ENCODE data around the gene SCARB2.

Gene SCARB2

DNA sequence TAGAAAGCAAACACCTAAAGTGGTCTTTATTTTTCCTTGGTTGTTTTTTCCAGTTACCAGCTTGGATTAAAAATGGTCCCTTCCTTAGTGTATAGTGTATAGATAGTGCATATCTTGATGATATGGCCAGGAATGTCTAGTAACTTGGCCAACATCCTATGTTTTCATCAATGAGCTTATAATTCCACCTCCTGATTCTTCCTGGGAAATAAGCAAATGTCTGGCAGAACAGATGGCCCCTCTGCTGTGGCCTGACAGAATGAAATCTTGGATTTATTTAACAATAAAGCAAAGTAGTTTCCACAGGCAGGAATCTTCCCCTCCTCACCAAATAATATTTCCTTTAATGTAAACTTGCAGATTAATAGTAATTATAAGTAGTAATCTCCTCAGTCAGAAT is 6.1 kb downstream of the SCARB2 start:
- Mint-ChIP-seq H3K4me3 (no peak overlapping the region), H3K36me3 (ENCODE audit: low read depth) (peaks cover 11% of the 10 kb centered on the region), H3K4me1 (peaks cover 80% of the 10 kb centered on the region), H3K27ac (peak overlapping the region; percentile 95 to 98 (median 97)), H3K9me3 (no peaks in the 10 kb centered on the region), H3K27me3 (ENCODE audit: low read depth) (peaks cover 4% of the 10 kb centered on the region)
- TF ChIP-seq, protein P1, sequence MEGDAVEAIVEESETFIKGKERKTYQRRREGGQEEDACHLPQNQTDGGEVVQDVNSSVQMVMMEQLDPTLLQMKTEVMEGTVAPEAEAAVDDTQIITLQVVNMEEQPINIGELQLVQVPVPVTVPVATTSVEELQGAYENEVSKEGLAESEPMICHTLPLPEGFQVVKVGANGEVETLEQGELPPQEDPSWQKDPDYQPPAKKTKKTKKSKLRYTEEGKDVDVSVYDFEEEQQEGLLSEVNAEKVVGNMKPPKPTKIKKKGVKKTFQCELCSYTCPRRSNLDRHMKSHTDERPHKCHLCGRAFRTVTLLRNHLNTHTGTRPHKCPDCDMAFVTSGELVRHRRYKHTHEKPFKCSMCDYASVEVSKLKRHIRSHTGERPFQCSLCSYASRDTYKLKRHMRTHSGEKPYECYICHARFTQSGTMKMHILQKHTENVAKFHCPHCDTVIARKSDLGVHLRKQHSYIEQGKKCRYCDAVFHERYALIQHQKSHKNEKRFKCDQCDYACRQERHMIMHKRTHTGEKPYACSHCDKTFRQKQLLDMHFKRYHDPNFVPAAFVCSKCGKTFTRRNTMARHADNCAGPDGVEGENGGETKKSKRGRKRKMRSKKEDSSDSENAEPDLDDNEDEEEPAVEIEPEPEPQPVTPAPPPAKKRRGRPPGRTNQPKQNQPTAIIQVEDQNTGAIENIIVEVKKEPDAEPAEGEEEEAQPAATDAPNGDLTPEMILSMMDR (IDR thresholded peaks at IDR 0.05; ENCODE audit: unreplicated experiment in 3 of 3): no peak

DNA sequence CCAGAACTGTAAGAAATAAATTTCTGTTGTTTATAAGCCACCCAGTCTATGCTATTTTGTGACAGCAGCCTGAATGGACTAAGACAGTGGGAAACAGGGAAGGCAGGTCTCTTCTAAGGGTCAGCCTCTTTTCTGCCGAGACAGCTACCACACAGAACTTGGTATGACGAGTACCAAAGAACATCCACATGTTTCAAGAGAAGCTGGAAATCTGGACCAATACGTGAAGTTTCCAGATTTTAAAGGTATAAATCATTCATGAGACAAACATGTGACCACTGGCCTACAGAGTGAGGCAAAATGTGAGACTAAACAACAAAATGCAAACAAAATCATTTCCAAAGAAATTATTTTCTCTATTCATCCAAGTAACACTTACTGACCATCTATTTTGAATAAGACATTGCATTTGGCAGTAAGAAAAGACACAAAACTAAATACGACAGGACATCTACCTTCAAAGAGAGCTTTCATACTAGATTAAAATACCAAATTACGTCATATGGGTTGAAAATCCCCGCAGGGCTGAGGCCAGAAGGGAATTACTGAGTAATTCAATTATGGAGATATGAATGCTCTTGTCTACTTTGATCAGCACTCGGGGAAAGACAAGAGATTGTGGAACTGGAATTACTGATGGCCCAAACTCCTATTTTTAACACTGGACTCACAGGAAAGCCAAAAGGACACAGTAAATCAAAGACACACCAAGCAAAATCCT is 7.2 kb downstream of the SCARB2 start:
- Mint-ChIP-seq H3K9me3 (no peaks in the 10 kb centered on the region), H3K27me3 (ENCODE audit: low read depth) (peaks cover 4% of the 10 kb centered on the region), H3K4me1 (peaks cover 74% of the 10 kb centered on the region), H3K4me3 (peak overlapping the region in 1 of 3 experiments; percentile 30), H3K27ac (peak overlapping the region; percentile 44 to 95 (median 85)), H3K36me3 (ENCODE audit: low read depth) (peaks cover 11% of the 10 kb centered on the region)
- TF ChIP-seq, protein P1 (IDR thresholded peaks at IDR 0.05; ENCODE audit: unreplicated experiment in 3 of 3): no peak

DNA sequence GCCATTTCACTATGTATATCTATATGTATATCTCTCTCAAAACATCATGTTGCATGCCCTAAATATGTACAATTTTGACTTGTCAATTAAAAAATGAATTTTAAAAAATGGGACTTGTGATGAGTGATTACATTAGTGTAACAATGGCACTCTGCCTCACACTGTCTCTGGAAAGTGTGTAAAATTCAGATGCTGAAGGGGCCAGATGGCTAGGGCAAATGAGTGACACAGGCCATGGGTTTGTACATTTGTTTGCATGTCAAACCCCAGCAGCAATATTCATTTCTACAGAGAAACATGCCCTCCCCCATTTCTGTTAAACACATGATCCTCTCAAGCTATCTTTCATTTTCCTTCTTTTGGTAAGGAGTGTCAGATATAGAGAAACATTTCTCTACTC is 8.1 kb downstream of the SCARB2 start:
- Mint-ChIP-seq H3K4me1 (peaks cover 74% of the 10 kb centered on the region), H3K27me3 (ENCODE audit: low read depth) (peaks cover 4% of the 10 kb centered on the region), H3K27ac (peak overlapping the region; percentile 16 to 95 (median 85)), H3K4me3 (peak overlapping the region in 1 of 3 experiments; percentile 53), H3K9me3 (no peaks in the 10 kb centered on the region), H3K36me3 (ENCODE audit: low read depth) (peaks cover 11% of the 10 kb centered on the region)
- TF ChIP-seq, protein P1 (IDR thresholded peaks at IDR 0.05; ENCODE audit: unreplicated experiment in 3 of 3): no peak

DNA sequence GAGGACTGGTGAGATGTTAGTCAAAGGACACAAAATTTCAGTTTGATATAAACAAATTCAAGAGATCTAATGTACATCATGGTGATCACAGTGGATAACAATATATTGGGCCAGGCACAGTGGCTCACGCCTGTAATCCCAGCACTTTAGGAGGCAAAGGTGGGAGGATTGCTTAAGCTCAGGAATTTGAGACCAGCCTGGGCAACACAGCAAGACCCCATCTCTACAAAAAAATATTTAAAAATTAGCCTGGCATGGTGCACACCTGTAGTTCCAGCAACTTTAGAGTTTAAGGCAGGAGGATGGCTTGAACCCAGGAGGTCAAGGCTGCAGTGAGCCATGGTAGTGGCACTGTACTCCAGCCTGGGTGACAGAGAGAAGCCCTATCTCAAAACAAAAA is 8.7 kb downstream of the SCARB2 start:
- H3K4me3 Mint-ChIP-seq: no peak overlapping the region
- H3K9me3 Mint-ChIP-seq: no peaks in the 10 kb centered on the region
- H3K4me1 Mint-ChIP-seq: peaks cover 74% of the 10 kb centered on the region
- TF ChIP-seq, protein P1 (IDR thresholded peaks at IDR 0.05; ENCODE audit: unreplicated experiment in 3 of 3): no peak
- peaks cover 4% of the 10 kb centered on the region for H3K27me3 Mint-ChIP-seq (ENCODE audit: low read depth)
- H3K27ac Mint-ChIP-seq: peak overlapping the region; percentile 9 to 65 (median 15)
- H3K36me3 Mint-ChIP-seq (ENCODE audit: low read depth): peaks cover 11% of the 10 kb centered on the region

DNA sequence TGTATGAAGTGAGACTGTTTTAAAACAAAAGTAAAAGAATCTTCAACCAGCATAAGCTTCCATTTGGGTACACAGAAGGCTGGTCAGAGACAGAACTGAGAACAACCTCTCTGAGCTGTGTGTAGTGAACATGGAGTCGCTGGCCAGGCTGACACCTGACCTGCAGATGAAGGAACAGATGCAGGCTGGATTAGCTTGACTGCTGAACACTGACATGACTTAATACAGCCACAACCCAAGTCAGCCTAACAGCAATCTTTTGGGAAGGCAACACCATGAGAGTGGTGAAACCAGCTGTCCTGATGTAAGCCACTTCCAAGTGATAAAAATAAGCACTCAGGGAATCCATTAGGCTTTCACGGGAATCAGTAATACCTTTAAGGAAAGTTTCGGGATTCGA is 10.1 kb downstream of the SCARB2 start:
- Mint-ChIP-seq H3K36me3 (ENCODE audit: low read depth) (peaks cover 8% of the 10 kb centered on the region), H3K27ac (peak overlapping the region in 1 of 3 experiments; percentile 65), H3K4me3 (no peak overlapping the region), H3K9me3 (no peaks in the 10 kb centered on the region), H3K4me1 (peaks cover 77% of the 10 kb centered on the region), H3K27me3 (ENCODE audit: low read depth) (peaks cover 4% of the 10 kb centered on the region)
- TF ChIP-seq, protein P1 (IDR thresholded peaks at IDR 0.05; ENCODE audit: unreplicated experiment in 3 of 3): no peak

DNA sequence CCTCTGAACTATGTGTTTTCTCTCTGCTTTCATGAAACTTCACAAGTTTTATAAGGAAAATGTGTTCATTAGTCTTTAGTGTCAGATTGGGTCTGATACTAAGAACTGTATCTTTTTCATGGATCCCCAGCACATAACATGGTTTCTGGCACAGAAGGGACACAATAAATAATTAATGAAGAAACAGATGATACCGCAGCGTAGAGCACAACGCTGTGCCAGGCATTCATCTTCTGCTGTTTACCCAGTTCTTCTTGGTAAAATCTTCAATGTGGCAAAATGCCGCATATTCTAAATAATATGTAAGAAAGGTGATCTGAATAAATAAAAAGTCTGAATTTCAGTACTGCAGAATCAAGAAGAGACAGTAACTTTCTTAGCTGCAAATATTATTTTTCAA is 12.3 kb downstream of the SCARB2 start:
- Mint-ChIP-seq H3K9me3 (no peaks in the 10 kb centered on the region), H3K4me1 (peaks cover 78% of the 10 kb centered on the region), H3K27ac (peak overlapping the region; percentile 96 to 98 (median 97)), H3K4me3 (no peak overlapping the region), H3K36me3 (ENCODE audit: low read depth) (peaks cover 4% of the 10 kb centered on the region), H3K27me3 (ENCODE audit: low read depth) (peaks cover 4% of the 10 kb centered on the region)
- TF ChIP-seq, protein P1 (IDR thresholded peaks at IDR 0.05; ENCODE audit: unreplicated experiment in 3 of 3): no peak

Data from nephron (organoid).